ENCODE measurements around the gene EVI5.

- TF ChIP-seq CTCF (IDR thresholded peaks at IDR 0.05) (no peak), POLR2AphosphoS5 (IDR thresholded peaks at IDR 0.05) (no peak), POLR2A (IDR thresholded peaks at IDR 0.05) (no peak), EP300 (IDR thresholded peaks at IDR 0.05) (no peak)
These were observed 10.5 kb downstream of the EVI5 start for GRCh38 chr1:92774407-92774806.

Data from sigmoid colon (tissue), 4 donors.